Omental fat pad (tissue), 4 donors: Measurements from ENCODE around the gene EARS2. TPM values are rescaled to one million over a fixed set of nuclear protein-coding genes. Genes with fewer than 3 reads are reported as not detected.
A peak's percentile ranks its signal among the peaks of the same experiment; 100 is the strongest.

Source experiments
- ATAC-seq: fragments of 150-250 bp; one replicate; pipeline ENCODE4 v1.9.1; 2016; ENCODE audit warnings: mild to moderate bottlenecking, moderate library complexity; ENCODE audit not compliant: low FRiP score
- DNase-seq: peaks from one replicate; pipeline ENCODE4 v3.0.0-alpha.2; 2019; ENCODE audit warnings: low spot score
- total RNA-seq, 4 donors: library from RNA; depleted of rRNA; stranded (reverse); fragments of >200 nt; gene quantifications; one replicate each; pipeline ENCODE4 v1.1.0, GENCODE V29; 2016
- TF ChIP-seq, protein P1 (sequence below), 3 donors: fragments of 450-650 bp; IDR thresholded peaks; one replicate each; pipeline ENCODE4 v1.5.1; 2016 to 2017; ENCODE audit warnings: antibody characterized with exemption in 3 of 3, mild to moderate bottlenecking in 3 of 3, moderate library complexity in 2 of 3

Gene EARS2
- total RNA-seq, result 10 to 100 TPM; 18.1 to 24.3 (median 21.4) TPM

GRCh38 chr16:23556881-23557778 lies at the start of gene EARS2, which contains the start of gene UBFD1:
EARS2 (minus strand) TSS chr16:23557350; CDS start chr16:23557343, 7 bp downstream.
UBFD1 (plus strand) TSS chr16:23557727; CDS start chr16:23557743, 16 bp downstream.
- peak; percentile 99 for ATAC-seq
- TF ChIP-seq, protein P1, sequence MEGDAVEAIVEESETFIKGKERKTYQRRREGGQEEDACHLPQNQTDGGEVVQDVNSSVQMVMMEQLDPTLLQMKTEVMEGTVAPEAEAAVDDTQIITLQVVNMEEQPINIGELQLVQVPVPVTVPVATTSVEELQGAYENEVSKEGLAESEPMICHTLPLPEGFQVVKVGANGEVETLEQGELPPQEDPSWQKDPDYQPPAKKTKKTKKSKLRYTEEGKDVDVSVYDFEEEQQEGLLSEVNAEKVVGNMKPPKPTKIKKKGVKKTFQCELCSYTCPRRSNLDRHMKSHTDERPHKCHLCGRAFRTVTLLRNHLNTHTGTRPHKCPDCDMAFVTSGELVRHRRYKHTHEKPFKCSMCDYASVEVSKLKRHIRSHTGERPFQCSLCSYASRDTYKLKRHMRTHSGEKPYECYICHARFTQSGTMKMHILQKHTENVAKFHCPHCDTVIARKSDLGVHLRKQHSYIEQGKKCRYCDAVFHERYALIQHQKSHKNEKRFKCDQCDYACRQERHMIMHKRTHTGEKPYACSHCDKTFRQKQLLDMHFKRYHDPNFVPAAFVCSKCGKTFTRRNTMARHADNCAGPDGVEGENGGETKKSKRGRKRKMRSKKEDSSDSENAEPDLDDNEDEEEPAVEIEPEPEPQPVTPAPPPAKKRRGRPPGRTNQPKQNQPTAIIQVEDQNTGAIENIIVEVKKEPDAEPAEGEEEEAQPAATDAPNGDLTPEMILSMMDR (IDR thresholded peaks at IDR 0.05), result peak in 2 of 3 donors; percentile 95 to 97
- DNase-seq, result peak; percentile 98

GRCh38 chr16:23597003-23597756 lies 40.0 kb upstream of the EARS2 start:
- DNase-seq (no peak), ATAC-seq (no peak)
- TF ChIP-seq, protein P1 (IDR thresholded peaks at IDR 0.05), result no peak

DNA sequence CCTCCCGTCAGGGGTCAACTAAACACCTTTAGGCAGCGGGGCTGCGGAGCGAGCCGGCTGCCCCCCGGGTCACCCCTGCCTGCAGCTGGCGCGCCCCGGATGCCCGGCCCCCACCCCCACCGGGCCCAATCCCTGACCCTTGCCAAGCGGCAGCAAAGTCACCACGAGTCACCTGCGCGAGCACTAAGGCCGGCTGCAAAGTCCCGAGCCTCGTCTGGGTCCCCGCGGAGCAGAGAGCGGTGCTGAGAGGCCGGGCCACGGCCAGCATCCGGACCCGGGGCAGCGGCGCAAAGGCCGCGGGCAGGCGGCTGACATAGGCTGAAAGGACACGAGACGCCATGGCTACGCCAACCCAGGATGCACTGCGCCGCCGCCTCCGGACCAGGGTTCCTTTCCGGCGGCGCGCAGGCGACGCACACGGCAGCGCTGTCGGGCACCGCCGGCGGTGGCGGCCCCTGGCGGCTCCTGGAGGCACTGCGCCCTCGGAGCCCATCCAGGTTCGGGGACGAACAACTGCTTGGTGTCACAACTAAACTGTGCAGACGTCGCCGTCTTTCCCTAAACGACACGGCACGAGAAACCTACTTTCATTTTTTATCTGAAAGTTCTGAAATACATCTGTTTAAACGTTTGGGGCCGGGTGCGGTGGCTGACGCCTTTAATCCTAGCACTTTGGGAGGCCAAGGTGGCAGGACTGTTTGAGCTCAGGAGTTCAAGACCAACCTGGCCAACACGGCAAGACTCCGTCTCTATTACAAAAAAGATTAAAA lies 39.0 kb upstream of the EARS2 start, which contains the start of gene NDUFAB1:
TSS of gene NDUFAB1 (minus strand) at position 366 of the 770 bp plus-strand sequence. CDS start at position 340, 26 bp downstream.
- TF ChIP-seq, protein P1 (IDR thresholded peaks at IDR 0.05), result peak in 2 of 3 donors; percentile 87 to 98
- ATAC-seq, result peak; percentile 100
- DNase-seq, result peak; percentile 62

- no peak for DNase-seq
Measured at GRCh38 chr16:23595246-23595950, 38.2 kb upstream of the EARS2 start.

DNA sequence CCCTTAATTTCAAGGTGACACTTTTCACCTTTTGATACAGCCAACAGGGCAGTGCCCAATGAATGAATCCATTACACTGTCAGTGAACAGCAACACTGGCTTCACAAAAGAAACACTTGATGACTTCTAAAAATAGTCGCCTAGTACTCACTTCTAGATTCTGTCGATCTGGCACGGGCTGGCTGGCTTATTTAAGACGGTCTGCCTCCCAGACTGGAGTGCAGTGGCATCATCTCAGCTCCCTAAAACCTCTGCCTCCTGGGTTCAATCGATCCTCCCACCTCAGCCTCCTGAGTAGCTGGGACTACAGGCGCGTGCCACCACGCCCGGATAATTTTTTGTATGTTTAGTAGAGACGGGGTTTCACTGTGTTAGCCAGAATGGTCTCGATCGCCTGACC lies 37.0 kb upstream of the EARS2 start:
- TF ChIP-seq, protein P1 (IDR thresholded peaks at IDR 0.05), result no peak
- ATAC-seq (no peak), DNase-seq (no peak)

More at GRCh38 chr16:23595246-23595950, 38.2 kb upstream of the EARS2 start:
- TF ChIP-seq, protein P1 (IDR thresholded peaks at IDR 0.05), result no peak
- ATAC-seq, result peak; percentile 52

DNA sequence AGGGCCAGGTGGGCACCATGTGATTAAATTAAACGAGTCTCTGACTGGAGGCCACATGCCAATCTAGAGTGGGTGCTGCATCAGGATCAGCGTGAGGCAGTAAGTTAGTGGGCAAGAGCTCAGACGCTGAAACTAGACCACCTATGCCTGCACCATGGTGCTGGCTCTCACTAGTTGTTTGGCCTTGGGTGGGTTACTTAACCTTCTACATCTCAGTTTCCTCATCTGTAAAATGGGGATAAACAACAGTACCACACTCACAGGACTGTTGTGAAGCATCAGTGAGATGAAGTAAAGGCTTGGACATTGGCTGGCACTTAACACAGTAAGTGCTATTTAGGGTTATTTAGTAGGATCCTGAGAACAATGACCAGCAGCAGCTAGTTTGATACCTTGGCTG lies 33.0 kb upstream of the EARS2 start:
- TF ChIP-seq, protein P1 (IDR thresholded peaks at IDR 0.05), result no peak
- no peak for ATAC-seq
- DNase-seq, result no peak
